ENCODE measurements around the gene BAHCC1.
A peak's percentile ranks its signal among the peaks of the same experiment; 100 is the strongest.

BAHCC1 gene

DNA sequence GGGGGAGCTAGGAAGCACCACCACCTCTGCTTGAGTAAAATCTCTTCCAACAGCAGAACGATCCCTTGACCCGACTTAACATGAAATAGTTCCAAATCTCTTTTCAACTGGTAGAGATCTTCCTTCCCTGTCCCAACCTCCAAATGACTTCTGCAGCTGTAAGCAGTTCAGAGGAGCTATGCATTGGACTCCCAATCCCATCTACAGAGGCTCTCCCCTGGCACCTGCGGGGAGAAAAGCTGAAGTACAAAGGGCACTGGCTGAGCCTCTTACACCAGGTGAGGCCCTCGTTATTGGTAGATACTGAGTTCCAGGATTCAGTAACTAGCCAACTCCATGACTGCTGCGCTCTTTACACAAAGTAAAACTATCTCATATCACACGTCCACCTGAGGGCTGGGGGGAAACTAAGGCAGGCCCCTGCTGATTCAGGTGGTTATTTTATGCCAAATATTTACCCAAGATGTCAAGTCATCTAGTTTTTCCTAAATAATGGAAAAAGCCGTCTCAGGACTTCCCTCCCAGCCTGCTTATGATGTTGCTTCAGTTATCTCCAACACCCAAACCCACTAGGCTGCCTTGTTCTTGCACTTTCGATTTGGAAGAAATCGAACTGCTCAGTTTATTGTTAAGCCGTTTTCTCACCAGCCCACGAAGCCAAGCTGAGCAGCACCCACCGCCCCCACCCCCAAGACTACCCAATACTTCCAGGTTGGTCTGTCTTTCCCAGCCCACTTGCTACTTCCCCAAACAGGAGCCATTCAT lies 114.1 kb downstream of the BAHCC1 start:
- Histone ChIP-seq H2AFZ (ENCODE audit: low read length, unreplicated experiment) (no peak overlapping the region), H3K79me2 (ENCODE audit: control insufficient read depth, insufficient read depth, low read length, unreplicated experiment) (peaks cover 38% of the 10 kb centered on the region)

DNA sequence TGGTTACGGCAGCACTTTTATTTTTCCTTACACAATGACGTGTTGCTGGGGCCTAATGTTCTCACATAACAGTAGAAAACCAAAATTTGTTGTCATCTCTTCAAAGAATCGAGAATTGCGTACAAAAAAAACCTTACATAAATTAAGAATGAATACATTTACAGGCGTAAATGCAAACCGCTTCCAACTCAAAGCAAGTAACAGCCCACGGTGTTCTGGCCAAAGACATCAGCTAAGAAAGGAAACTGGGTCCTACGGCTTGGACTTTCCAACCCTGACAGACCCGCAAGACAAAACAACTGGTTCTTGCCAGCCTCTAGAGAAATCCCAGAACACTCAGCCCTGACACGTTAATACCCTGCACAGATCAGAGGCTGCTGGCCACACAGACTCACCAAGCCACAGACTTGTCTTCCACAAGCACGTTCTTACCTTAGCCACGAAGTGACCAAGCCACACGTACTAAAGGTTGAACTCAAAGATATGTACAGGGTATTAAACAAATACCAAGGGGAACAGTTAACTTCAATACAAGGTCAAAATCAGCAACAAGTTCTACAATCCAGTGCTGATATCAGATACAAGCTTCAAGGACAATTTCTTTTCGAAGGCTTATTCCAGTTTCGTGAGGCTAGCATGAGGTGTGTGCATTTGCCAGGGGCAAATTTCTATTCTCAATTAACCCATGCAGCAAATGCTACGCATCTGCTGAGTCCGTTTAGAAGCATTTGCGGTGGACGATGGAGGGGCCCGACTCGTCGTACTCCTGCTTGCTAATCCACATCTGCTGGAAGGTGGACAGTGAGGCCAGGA lies 114.9 kb downstream of the BAHCC1 start:
- H3K79me2 ChIP-seq (ENCODE audit: control insufficient read depth, insufficient read depth, low read length, unreplicated experiment) = peaks cover 39% of the 10 kb centered on the region
- H2AFZ ChIP-seq (ENCODE audit: low read length, unreplicated experiment) = no peak overlapping the region
- peaks cover 39% of the 10 kb centered on the region for H3K36me3 ChIP-seq (ENCODE audit: insufficient read depth, low read length)
- peaks cover 9% of the 10 kb centered on the region for H3K4me1 ChIP-seq (ENCODE audit: control insufficient read depth, insufficient read depth, low read length, unreplicated experiment)
- H3K27me3 ChIP-seq (ENCODE audit: insufficient read depth, low read length) = no peaks in the 10 kb centered on the region
- H3K27ac ChIP-seq (ENCODE audit: low read depth, low read length) = peak overlapping the region; percentile 50
- peak overlapping the region; percentile 98 for H3K4me3 ChIP-seq (ENCODE audit: low read depth, low read length)

More for the DNA sequence above, 114.1 kb downstream of the BAHCC1 start:
- Histone ChIP-seq H3K36me3 (ENCODE audit: insufficient read depth, low read length) (peaks cover 39% of the 10 kb centered on the region), H3K27me3 (ENCODE audit: insufficient read depth, low read length) (no peaks in the 10 kb centered on the region), H3K4me1 (ENCODE audit: control insufficient read depth, insufficient read depth, low read length, unreplicated experiment) (peaks cover 9% of the 10 kb centered on the region), H3K4me3 (ENCODE audit: low read depth, low read length) (peak overlapping the region; percentile 98), H3K27ac (ENCODE audit: low read depth, low read length) (peak overlapping the region; percentile 50)

DNA sequence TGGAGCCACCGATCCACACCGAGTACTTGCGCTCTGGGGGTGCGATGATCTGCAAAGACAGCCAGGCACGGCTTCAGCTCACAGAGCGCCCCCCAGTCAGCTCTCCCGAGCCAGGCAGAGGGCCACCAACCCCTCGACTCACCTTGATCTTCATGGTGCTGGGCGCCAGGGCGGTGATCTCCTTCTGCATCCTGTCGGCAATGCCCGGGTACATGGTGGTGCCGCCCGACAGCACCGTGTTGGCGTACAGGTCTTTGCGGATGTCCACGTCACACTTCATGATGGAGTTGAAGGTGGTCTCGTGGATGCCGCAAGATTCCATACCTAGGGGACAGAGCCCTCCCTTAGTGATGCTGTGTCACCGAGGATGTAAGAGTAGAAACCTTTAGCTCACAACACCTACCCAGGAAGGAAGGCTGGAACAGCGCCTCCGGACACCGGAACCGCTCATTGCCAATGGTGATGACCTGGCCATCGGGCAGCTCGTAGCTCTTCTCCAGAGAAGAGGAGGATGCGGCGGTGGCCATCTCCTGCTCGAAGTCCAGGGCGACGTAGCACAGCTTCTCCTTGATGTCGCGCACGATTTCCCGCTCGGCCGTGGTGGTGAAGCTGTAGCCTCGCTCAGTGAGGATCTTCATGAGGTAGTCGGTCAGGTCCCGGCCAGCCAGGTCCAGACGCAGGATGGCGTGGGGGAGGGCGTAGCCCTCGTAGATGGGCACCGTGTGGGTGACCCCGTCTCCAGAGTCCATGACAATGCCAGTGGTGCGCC lies 115.7 kb downstream of the BAHCC1 start:
- no peaks in the 10 kb centered on the region for H3K27me3 ChIP-seq (ENCODE audit: insufficient read depth, low read length)
- peak overlapping the region; percentile 71 for H3K27ac ChIP-seq (ENCODE audit: low read depth, low read length)
- H3K4me1 ChIP-seq (ENCODE audit: control insufficient read depth, insufficient read depth, low read length, unreplicated experiment) = peaks cover 9% of the 10 kb centered on the region
- peak overlapping the region; percentile 98 for H3K4me3 ChIP-seq (ENCODE audit: low read depth, low read length)
- H3K36me3 ChIP-seq (ENCODE audit: insufficient read depth, low read length) = peaks cover 39% of the 10 kb centered on the region
- no peak overlapping the region for H2AFZ ChIP-seq (ENCODE audit: low read length, unreplicated experiment)
- peaks cover 43% of the 10 kb centered on the region for H3K79me2 ChIP-seq (ENCODE audit: control insufficient read depth, insufficient read depth, low read length, unreplicated experiment)

DNA sequence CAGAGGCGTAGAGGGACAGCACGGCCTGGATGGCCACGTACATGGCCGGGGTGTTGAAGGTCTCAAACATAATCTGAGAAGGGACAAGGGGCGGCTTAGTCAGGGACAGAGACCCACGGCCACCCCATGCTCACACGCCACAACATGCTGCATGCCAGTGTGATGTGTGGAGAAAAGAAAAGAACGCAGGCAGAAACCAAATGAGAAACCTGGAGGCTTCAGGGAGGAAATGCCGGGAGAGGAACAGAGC lies 116.2 kb downstream of the BAHCC1 start:
- peak overlapping the region; percentile 98 for H3K4me3 ChIP-seq (ENCODE audit: low read depth, low read length)
- no peaks in the 10 kb centered on the region for H3K27me3 ChIP-seq (ENCODE audit: insufficient read depth, low read length)
- H2AFZ ChIP-seq (ENCODE audit: low read length, unreplicated experiment) = no peak overlapping the region
- H3K36me3 ChIP-seq (ENCODE audit: insufficient read depth, low read length) = peaks cover 39% of the 10 kb centered on the region
- peak overlapping the region; percentile 71 for H3K27ac ChIP-seq (ENCODE audit: low read depth, low read length)
- H3K4me1 ChIP-seq (ENCODE audit: control insufficient read depth, insufficient read depth, low read length, unreplicated experiment) = peaks cover 12% of the 10 kb centered on the region
- peaks cover 48% of the 10 kb centered on the region for H3K79me2 ChIP-seq (ENCODE audit: control insufficient read depth, insufficient read depth, low read length, unreplicated experiment)

DNA sequence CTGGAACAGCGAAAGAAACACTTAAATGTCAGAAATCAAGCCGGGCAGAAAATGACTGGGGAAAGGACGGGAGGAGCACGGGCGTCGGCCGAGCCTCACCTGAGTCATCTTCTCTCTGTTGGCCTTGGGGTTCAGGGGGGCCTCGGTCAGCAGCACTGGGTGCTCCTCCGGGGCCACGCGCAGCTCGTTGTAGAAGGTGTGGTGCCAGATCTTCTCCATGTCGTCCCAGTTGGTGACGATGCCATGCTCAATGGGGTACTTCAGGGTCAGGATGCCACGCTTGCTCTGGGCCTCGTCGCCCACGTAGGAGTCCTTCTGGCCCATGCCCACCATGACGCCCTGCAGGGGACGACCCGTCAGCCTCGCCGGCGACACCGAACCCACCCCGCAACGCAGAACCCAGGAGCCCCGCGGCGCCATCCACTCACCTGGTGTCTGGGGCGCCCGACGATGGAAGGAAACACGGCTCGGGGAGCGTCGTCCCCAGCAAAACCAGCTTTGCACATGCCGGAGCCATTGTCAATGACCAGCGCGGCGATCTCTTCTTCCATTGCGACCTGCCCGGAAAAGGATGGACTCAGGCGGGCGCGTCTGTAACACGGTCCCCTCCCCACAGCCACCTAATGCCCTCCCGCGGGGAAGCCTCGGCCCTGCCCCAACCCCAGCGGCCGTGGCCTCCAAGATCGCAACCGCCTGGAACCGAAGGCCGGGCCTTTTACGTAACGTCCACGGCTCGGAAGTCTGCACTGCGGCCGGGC lies 116.7 kb downstream of the BAHCC1 start:
- Histone ChIP-seq H3K27ac (ENCODE audit: low read depth, low read length) (peak overlapping the region; percentile 71), H3K4me3 (ENCODE audit: low read depth, low read length) (peak overlapping the region; percentile 98), H2AFZ (ENCODE audit: low read length, unreplicated experiment) (no peak overlapping the region), H3K79me2 (ENCODE audit: control insufficient read depth, insufficient read depth, low read length, unreplicated experiment) (peaks cover 53% of the 10 kb centered on the region), H3K36me3 (ENCODE audit: insufficient read depth, low read length) (peaks cover 39% of the 10 kb centered on the region), H3K4me1 (ENCODE audit: control insufficient read depth, insufficient read depth, low read length, unreplicated experiment) (peaks cover 17% of the 10 kb centered on the region), H3K27me3 (ENCODE audit: insufficient read depth, low read length) (no peaks in the 10 kb centered on the region)

DNA sequence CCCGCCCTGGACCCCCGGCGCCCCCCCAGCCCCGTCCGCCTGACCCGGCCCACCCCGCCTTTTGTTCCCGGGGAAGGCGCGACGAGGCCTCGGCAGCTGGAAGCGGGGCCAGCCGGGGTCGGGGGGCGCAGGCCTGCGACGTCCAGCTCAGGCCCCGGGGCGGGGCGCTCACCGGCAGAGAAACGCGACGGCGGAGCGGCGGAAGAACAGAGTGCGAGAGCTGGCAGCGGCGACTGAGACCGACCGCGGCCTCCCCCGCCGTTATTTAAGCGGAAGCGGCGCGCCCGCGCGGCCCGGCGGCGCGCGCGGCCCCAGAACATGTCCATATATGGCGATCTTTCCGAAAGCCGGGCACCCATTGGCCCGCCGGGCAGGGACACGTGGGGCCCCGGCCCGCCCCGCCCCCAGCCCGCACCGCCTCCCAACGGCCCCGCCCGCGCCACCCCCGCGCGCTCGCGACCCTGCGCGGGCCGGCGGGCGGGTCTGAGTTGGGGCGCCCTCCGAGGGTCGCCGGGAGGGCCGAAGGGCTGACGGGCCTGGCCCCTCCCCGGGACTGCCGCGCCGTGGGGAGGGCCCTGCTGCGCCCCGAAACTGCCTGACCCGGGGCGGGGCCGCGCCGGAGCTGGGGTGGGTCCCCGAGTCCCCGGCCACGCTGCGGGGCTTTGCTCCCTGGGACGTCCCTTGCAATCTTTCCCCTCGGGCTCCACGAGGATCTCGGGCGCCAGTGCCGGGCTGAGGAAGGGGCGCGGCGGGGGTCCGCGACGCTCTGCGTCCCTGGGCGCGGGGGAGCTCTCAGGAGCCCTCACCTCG lies 117.5 kb downstream of the BAHCC1 start, which contains the start of gene ACTG1:
ACTG1 (minus strand) TSS at position 238 of the 810 bp plus-strand sequence. CDS start 445 bp downstream, outside the sequence.
- no peaks in the 10 kb centered on the region for H3K27me3 ChIP-seq (ENCODE audit: insufficient read depth, low read length)
- no peak within 1 kb of the TSS for H2AFZ ChIP-seq (ENCODE audit: low read length, unreplicated experiment)
- H3K79me2 ChIP-seq (ENCODE audit: control insufficient read depth, insufficient read depth, low read length, unreplicated experiment) = peaks cover 59% of the 10 kb centered on the region
- H3K27ac ChIP-seq (ENCODE audit: low read depth, low read length) = peak within 1 kb of the TSS; percentile 89
- H3K36me3 ChIP-seq (ENCODE audit: insufficient read depth, low read length) = peaks cover 39% of the 10 kb centered on the region
- H3K4me3 ChIP-seq (ENCODE audit: low read depth, low read length) = peak within 1 kb of the TSS; percentile 98
- peaks cover 17% of the 10 kb centered on the region for H3K4me1 ChIP-seq (ENCODE audit: control insufficient read depth, insufficient read depth, low read length, unreplicated experiment)

DNA sequence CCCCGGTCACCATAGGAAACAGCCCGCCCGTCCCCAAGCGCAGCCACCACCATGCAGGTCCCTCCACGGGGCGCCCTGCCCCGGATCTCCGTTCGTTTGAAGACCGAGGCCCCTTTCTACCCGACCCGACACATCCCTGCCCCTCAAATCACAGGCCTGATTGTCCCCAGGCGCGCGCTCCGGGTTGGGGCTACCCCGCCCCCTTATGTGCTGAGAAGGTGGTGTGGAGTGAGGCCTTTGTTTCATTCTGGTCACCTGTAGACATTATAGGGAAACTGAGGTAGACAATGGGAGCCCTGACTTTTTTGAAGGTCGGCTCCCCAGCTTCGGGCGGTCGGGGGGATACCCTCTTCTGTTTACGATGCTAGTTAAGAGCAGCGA lies 118.1 kb downstream of the BAHCC1 start:
- H3K4me1 ChIP-seq (ENCODE audit: control insufficient read depth, insufficient read depth, low read length, unreplicated experiment) = peaks cover 22% of the 10 kb centered on the region

DNA sequence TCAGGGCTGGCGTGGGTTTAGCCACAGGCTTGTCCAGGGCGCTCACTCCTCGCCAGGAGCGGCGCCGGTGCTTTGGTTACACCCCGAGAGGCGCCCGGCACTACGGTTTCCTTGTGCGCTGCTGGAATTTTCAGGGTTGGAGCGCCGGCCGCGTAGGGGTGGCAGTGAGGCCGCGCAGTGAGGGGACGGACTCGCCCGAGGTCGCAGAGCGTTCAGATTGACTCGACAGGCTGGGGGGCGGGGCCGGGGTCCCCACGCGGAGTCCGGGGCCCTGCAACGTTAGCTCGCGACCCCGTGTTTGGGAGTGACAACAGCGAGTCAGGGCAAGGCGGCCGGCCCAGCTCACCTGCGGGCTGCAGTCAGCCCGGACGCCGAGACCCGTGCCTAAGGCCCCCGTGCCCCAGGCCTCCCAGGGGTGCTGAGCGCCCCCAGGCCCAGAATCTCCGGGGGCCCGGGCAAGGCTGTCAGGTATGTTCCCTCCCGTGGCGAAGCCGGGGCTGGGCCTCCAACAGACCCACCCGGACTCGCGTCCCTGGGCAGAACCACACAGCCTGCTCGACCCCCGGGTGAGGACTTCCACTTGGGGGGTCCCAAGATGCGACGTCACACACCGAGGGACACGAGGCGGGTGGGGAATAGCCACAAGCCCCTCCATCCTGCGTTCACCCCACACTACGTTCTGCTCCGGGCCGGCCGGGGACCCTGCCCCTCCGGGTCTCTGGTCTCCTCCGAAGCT lies 118.7 kb downstream of the BAHCC1 start:
- Histone ChIP-seq H3K36me3 (ENCODE audit: insufficient read depth, low read length) (peaks cover 34% of the 10 kb centered on the region), H3K4me3 (ENCODE audit: low read depth, low read length) (peak overlapping the region; percentile 80), H3K4me1 (ENCODE audit: control insufficient read depth, insufficient read depth, low read length, unreplicated experiment) (peaks cover 24% of the 10 kb centered on the region), H3K27me3 (ENCODE audit: insufficient read depth, low read length) (no peaks in the 10 kb centered on the region), H3K79me2 (ENCODE audit: control insufficient read depth, insufficient read depth, low read length, unreplicated experiment) (peaks cover 58% of the 10 kb centered on the region), H2AFZ (ENCODE audit: low read length, unreplicated experiment) (no peak overlapping the region), H3K27ac (ENCODE audit: low read depth, low read length) (peak overlapping the region; percentile 89)

More for the DNA sequence above, 118.1 kb downstream of the BAHCC1 start:
- H2AFZ ChIP-seq (ENCODE audit: low read length, unreplicated experiment) = no peak overlapping the region
- H3K36me3 ChIP-seq (ENCODE audit: insufficient read depth, low read length) = peaks cover 39% of the 10 kb centered on the region
- H3K27ac ChIP-seq (ENCODE audit: low read depth, low read length) = peak overlapping the region; percentile 89
- H3K4me3 ChIP-seq (ENCODE audit: low read depth, low read length) = peak overlapping the region; percentile 80
- H3K79me2 ChIP-seq (ENCODE audit: control insufficient read depth, insufficient read depth, low read length, unreplicated experiment) = peaks cover 60% of the 10 kb centered on the region
- no peaks in the 10 kb centered on the region for H3K27me3 ChIP-seq (ENCODE audit: insufficient read depth, low read length)

DNA sequence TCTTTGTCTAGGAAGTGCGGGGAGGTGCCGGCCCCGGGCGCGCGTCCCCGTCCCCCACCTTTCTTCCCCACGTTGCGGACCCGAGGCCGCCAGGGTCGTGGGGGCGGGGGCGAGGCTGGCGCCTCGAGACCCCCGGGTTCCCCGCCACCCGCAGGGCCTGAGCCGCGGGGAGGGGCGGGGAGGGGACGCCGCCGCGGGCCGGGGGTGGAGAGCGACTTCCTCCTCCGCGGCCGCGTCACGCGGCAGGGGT lies 119.2 kb downstream of the BAHCC1 start:
- Histone ChIP-seq H3K36me3 (ENCODE audit: insufficient read depth, low read length) (peaks cover 29% of the 10 kb centered on the region), H3K79me2 (ENCODE audit: control insufficient read depth, insufficient read depth, low read length, unreplicated experiment) (peaks cover 53% of the 10 kb centered on the region), H3K27ac (ENCODE audit: low read depth, low read length) (peak overlapping the region; percentile 89), H2AFZ (ENCODE audit: low read length, unreplicated experiment) (no peak overlapping the region), H3K4me1 (ENCODE audit: control insufficient read depth, insufficient read depth, low read length, unreplicated experiment) (peaks cover 23% of the 10 kb centered on the region), H3K4me3 (ENCODE audit: low read depth, low read length) (peak overlapping the region; percentile 80), H3K27me3 (ENCODE audit: insufficient read depth, low read length) (no peaks in the 10 kb centered on the region)
